HG03354 (cell line): ENCODE measurements around the gene MAPK8IP3.

Experiments
- ATAC-seq: cut with Tn5 transposase; IDR thresholded peaks from one replicate; pipeline ENCODE4 v1.9.1; 2021; ENCODE audit warnings: mild to moderate bottlenecking; ENCODE audit not compliant: unreplicated experiment, poor library complexity, severe bottlenecking

MAPK8IP3 gene

DNA sequence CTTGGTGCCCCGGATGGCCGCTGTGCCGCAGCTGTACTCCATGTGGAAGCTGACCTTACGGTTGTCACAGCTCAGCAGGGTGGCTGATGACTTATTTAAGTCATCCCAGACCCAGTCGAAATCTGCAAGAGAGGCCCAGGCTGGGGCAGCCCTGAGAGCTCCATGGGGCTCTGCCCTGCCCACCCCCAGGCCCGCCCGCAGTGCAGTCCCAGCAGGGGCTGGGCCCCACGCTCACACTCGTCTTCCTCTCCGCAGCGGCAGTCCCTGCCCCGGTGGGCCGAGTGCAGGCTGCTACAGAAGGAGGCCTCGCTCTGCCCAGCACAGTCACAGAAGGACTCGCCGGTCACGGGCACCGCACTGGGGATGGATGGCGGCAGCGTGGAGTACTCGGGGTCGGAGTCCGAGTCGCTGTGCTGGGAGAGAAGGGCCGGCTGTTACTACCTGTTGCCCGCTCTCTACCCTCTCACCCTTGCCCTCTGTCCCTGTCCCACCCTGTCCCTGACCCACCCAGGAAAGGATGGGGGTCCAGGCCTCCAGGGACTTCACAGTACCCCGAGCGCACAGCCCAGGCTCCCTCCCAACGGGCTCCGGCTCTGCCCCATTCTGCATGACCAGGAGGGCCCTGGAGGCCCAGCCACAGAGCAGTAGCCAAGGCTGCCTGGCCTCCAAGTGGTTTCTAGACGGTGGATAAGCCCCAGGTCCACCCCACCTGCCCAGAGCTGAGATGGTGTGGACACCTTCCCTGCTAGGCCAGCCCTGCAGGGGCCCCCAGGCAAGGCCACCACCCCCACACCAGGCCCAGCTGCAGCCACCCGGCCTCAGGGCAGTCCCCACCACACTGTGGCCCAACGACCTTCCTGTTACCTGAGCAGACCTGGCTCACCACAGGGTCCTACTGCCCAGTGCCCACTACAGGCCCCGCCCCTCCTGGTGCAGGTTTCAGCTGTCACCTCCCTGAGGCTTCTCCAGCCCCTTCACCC is 72.5 kb downstream of the MAPK8IP3 start:
- ATAC-seq: no peak

DNA sequence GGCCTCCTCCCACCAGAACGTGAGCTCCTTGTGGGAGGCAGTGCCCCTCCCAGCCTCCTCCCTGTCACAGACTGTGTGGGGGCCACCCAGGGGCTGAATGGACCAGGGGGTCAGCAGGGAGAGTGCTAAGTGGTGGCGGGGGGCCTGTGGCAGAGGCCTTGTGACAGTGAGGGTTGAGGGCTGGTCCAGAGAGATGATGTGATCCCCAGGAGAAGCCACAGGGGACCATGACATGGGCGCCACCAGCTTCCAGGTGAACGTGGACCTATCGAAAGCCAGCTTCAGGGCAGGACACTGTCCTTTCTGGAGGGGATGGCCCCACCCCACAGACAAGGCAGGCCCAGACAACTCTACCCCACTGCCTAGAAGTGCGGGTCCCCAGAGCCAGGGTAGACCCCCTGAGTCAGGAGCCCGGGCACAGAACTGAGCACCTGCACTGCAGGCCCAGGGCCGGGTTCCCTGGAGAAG is 73.3 kb downstream of the MAPK8IP3 start:
- ATAC-seq: no peak

DNA sequence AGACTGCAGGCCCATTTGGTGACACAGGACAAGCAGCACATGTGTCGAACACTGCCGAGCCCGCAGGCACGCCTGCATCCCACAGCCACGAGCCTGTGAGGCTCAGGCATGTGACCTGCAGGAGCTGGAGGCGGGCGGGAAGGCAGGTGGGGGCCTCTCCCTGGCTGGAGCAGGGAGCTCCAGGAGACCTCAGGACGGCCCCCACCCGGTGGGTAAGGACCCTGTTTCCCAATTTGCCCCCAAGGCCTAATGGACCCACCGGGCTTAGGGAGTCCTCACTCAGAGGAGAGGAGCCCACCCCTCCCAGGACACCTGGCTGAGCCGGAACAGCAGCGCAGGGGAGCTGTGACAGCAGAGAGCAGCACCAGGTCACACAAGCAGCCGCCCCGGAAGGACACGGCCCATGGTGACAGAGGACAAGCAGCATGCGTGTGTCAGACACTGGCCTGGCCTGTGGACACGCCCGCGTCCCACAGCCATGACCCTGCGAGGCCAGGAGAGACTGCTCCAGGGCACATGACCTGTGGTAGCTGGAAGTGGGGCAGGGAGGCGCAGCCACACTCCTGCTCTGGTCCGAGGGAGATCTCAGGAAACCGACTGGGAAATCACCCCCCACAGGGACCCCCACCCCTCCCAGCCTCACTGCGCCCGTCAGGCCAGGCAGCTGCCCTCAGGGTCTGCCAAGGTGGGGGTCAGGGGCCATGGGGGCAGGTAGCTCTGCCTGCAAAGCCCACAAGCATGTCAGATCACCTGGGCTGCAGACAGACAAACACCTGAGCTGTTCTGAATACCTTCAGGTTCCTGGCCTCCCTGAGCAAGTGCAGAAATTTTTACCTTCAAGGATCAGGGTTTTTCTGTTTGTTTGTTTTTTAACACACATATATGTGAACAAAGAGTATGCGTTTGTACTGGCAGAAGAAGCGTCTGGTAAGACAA is 74.0 kb downstream of the MAPK8IP3 start:
- ATAC-seq: no peak

DNA sequence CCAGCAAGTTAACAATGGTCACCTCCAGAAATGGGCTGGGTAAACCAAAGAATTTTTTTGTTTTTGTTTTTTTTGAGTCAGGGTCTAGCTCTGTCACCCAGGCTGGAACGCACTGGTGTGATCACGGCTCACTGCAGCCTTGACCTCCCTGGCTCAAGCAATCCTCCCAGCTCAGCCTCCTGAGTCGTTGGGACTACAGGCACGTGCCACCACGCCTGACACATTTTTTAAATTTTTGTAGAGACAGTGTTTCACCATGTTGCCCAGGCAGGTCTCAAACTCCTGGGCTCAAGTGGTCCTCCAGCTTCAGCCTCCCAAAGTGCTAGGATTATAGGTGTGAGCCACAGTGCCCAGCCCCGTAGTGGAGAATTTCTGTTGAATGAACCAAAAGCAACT is 74.7 kb downstream of the MAPK8IP3 start:
- ATAC-seq: no peak

DNA sequence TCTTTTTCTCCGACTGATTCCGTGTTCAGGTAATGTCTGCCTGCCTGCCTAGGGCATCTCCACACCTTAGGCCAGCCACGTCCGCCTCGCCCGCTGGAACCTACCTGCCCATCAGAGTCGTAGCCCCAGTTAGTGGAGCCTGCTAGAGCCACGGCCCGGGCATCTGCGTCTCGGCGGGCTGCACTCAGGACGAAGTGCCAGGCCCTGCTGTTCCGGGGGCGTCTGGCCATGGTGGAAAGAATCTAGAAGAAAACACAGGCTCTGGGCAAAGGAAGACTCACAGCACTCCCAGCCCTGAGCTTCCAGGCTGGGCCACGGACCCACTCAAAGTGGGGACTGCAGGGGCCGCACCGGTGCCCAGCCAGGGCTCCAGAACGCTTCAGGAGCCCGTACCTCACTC is 75.3 kb downstream of the MAPK8IP3 start:
- ATAC-seq: no peak

DNA sequence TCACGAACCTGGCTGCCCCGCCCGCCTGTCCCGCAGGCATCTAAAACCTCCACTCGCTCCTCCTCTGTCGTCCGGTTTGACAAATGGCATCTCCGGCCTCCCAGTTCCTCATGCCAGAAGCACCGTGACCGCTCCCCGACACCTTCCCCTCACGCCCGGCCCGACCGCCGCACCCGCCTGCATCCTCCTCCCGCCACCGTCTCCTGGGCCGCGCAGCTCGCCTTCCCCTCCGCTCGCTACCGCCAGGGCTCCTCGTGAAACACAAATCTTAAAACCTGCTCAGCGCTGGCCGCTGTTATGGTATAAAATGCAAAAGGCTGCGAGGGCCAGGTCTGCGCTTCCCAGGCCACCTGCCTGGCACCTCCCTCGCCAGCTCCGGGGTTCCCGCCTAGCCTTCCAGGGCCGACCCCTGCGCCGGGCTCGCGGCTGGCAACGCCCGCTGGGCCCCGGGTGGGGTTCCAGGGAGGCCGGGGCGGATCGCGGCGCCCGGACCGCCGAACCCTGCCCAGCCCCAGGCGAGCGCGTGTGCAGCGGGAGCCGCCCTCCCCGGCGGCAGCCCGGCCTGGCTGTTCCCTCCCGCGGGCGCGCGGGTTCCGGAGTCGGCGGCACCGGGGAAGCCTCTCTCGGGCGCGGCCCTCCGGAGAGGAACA is 75.9 kb downstream of the MAPK8IP3 start:
- peak; percentile 11 for ATAC-seq

DNA sequence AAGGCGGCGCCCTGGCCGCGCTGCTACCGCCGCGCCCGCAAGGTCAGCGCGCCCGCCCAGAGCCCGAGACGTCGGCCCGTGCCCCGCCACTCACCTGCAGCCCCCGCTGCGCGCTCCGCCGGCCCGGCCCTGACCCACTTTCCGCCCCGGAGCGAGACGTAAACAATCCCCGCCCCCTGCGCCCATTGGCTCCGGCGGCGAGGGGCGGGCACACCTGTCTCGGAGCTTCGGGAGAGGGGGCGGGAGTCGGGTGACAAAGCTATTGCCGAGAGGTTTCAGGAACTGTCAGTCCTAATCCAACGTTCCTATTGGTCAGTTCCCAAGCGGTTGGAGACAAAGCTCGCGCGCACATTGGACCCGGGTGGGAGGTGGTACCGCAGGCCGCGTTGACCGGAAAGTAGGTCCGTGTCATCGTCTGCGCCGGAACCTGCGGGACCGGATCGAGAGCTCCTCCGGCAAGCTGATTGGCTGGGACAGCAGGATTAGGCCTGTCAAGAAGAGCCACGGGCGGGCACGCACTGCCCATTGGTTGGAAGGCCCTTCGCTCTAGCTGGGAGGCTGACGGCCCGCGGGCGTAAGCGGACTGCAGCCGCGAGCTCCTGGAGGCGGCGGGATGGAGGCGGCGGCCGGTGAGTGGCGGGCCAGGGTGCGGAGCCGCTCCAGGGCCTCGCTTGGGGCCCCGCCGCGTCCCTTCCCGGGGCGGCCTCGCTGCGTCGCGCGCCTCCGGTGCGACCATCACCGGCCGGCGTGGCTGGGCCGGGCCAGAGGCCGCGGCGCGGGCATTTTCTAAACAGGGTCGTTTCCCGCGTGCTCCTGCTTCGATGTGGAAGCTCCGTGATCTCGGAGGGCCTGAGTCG is 76.6 kb downstream of the MAPK8IP3 start, which contains the start of the genes NUBP2 and SPSB3:
TSS of gene NUBP2 (plus strand) at position 553 of the 857 bp plus-strand sequence. CDS start at position 614, 61 bp downstream.
TSS of gene SPSB3 (minus strand) at position 164 of the 857 bp plus-strand sequence. CDS start 1,088 bp downstream, outside the sequence.
- peak; percentile 88 for ATAC-seq

DNA sequence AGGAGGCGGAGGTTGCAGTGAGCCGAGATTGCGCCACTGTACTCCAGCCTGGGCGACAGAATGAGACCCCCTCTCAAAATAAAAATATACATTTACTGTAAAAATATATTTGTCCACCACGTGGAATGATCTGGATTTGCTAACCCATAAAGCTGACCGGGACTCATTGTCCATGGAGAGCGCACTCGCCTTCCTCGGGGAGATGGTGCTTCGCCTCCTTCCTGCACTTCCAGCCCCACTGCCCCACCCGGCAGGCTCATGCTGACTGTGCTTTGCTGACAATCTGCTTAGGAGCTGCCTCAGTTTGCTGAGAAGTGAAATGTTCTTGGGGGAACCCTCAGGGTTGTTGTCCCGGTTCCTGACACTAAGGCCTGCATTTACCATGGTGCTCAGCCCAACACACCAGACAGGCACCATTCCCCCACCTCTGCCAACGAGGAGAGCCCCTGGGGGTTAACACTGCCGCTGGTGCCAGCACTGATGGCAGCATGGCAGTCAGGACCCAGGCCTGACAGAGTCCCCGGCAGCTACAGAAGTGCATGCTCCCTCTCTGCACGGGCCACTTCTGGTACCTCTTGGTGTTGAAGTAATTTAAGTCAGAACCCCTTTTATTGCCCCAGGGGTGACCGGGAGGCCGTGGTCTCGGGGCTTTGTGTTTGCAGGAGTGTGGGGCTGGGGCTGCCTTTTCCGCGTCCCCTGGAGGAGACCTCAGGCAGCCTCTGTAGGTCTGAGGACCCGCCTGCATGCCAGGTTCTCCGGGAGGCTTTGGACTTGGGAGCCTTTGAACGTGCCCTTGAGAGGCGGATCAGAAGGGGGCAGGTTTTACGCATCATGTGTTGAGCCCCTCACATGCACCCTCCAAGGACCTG is 79.2 kb downstream of the MAPK8IP3 start:
- no peak for ATAC-seq

DNA sequence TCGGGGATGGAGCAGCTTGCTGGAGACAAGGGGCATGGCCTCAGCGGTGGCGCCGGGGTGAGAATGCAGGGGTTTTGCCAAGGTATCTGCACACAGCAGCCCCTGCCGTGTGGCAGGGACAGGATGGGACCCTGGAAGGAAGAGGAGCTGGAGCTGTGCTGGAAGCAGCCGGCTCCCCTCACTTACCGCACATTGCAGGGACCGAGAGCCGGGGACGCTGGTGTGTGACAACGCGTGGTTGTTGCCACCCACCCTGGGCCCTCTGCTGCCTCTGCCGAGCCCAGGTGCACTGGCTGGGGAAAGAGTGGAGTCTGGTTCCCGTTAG is 79.8 kb downstream of the MAPK8IP3 start:
- ATAC-seq: no peak

DNA sequence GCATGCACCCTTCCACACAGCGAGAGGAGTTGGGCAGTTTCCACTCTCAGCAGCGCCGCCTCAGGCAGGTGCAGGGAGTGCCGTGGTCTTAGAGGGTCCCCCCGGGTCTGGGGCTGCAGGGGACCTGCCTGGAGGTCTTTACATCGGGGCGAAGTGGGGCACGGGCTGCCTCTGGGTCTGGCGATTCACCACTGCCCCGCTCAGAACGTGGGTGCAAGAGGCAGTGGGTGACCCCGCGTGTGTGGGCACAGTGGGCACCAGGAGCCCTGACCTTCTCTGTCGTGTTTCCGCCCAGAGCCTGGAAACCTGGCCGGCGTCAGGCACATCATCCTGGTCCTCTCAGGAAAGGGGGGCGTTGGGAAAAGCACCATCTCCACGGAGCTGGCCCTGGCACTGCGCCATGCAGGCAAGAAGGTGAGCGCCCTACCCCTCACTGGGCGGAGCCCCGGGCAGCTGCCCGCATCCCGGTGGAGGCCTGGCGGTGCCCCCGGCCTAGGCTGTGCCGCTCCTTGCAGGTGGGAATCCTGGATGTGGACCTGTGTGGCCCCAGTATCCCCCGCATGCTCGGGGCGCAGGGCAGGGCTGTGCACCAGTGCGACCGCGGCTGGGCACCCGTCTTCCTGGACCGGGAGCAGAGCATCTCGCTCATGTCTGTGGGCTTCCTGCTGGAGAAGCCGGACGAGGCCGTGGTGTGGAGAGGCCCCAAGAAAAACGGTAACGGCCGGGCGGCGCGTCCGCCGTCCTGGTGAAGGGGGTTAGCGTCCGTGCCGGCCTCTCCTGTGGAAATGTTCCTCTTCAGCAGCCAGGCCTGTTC is 80.5 kb downstream of the MAPK8IP3 start:
- ATAC-seq: no peak

DNA sequence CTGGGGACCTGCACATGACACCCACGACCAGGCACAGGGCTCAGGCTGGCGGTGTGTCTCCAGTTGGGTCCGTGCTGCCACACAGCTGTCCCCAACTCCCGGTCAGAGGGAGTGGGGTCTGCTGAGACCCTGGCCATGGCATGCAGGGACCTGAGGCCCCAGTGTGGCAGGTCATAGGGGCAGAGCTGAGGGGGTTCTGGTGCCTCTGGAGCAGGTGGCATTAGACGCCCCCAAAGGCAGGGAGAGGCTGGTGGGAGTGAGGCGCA is 81.0 kb downstream of the MAPK8IP3 start:
- no peak for ATAC-seq

DNA sequence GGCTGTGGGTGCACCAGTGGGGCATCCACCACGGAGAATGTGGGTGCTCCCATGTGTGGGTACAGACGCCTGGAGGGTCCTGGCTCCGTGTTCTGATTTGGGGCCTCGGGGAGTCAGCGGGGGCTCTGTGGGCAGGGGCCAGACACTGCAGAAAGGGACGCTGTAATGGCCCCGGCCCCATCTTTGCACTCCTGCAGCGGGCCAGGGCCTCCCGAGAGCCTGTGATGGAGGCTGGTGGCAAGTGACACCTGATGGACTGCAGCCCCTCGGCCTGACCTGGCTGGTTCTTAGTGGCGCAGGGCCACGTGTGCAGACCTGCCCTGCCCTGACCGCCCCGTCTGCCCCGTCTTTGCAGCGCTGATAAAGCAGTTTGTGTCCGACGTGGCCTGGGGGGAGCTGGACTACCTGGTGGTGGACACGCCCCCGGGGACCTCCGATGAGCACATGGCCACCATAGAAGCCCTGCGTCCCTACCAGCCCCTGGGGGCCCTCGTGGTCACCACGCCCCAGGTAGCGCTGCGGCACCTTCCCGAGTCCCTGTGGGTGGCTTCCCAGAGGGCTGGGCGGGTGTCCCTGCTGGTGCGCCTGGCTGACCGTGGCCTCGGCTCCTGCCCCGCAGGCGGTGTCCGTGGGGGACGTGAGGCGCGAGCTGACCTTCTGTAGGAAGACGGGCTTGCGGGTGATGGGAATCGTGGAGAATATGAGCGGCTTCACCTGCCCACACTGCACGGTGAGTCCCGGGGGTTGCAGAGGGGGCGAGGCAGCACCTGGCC is 81.5 kb downstream of the MAPK8IP3 start:
- no peak for ATAC-seq

DNA sequence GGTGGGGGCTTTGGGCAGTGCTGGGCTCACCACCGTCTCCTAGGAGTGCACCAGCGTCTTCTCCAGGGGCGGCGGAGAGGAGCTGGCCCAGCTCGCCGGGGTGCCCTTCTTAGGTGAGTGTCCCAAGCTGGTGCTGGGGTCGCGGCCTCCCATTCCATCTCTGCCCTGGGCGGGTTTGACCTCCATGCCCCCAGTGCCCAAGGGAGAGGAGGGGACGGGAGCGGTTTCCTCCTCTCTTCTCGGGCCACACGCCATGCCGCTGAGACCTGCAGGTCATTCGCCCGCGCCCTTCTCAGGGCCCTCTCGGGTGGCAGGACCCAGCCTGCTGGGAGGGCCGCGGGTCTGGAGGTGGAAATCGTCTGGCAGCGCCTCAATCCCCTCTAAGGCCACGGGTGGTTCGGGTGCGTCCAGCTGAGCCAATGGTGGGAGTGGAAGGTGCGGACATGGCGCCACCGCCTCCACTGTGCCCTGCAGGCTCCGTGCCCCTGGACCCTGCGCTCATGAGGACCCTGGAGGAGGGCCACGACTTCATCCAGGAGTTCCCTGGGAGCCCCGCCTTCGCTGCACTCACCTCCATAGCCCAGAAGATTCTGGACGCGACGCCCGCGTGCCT is 82.2 kb downstream of the MAPK8IP3 start:
- ATAC-seq: no peak

DNA sequence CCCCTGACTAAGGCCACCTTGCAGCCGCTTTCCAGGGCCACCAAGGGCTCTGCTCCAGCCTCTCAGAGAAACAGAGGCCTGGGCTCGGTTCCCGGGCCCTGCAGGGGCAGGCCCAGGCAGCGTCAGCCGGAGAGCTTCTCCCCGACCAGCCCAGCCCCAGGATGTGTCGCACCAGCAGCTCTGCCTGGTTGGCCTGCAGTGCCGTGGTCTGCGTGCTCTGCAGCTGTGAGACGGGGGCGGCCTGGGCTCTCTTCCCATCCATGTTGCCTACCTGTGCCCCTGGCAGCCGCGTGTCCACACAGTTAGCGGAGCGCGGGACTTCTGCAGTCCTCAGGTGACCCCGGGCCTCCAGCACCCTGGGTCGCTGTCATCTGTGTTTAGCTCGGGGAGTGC is 82.7 kb downstream of the MAPK8IP3 start:
- no peak for ATAC-seq

DNA sequence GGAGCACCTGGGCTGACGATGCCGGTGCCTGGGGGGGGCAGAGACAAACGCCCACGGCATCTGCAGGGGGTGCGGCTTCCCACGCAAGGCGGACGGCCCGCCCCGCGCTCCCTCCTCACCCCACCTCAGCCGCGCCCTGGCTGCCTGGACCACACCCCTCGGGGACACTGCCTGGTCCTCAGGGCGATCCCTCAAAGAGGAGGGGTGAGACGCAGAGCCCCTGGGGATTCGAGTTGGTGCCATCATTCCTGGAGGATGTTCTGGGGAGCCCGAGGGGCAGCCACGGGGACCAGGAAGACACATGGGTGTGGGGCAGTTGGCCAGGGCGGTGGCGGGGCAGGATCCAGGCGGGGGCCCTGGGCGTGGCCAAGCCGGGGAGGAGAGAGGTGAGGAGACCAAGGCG is 83.6 kb downstream of the MAPK8IP3 start:
- no peak for ATAC-seq

DNA sequence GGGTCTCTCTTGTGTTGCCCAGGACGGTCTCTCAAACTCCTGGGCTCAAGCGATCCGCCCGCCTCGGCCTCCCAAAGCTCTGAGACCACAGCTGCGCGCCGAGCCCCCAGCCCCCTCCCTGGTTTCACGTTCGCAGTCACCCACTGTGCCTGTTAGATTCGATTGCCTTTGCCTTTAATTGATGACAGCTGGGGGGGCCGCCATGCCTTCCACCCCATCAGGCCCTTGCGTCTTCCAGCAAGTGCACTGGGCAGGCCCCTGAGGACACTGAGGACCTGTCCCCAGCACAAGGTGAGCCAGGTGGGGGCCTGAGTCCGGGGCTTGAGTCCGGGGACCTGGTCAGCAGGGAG is 84.2 kb downstream of the MAPK8IP3 start:
- ATAC-seq: no peak
